Limb (tissue), 2 donors: ENCODE data around the gene MMP25.

Experiments used
- DNase-seq, 2 donors: peaks; one replicate each; pipeline ENCODE4 v3.0.0-alpha.2; 2016; ENCODE audit errors: extremely low spot score in 2 of 2

Gene MMP25, protein sequence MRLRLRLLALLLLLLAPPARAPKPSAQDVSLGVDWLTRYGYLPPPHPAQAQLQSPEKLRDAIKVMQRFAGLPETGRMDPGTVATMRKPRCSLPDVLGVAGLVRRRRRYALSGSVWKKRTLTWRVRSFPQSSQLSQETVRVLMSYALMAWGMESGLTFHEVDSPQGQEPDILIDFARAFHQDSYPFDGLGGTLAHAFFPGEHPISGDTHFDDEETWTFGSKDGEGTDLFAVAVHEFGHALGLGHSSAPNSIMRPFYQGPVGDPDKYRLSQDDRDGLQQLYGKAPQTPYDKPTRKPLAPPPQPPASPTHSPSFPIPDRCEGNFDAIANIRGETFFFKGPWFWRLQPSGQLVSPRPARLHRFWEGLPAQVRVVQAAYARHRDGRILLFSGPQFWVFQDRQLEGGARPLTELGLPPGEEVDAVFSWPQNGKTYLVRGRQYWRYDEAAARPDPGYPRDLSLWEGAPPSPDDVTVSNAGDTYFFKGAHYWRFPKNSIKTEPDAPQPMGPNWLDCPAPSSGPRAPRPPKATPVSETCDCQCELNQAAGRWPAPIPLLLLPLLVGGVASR

GRCh38 chr16:3045758-3046640, at the start of gene MMP25:
Gene MMP25, plus strand, starts transcription at chr16:3046561. Its CDS starts 357 bp downstream, at chr16:3046918.
- DNase-seq: no peak

DNA sequence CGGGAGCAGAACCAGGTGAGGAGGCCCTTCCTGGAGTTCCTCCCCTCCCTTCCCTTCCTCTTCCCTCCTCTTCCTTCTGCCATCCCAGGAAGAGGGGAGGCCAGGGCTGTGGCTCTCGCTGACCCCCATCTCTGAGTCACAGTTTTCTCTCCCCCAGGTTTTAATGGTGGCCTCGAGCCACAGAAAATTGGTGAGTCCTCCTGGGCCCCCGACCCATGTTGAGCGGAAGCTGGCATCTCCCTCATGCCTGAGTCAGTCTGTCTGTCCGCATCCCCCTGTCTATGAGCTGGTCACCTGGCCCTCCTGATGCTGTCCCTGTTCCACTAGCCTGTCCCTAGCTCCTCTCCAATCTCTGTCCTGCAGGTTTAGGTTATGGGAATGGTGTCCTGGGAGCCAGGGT, 46.4 kb upstream of the MMP25 start:
- DNase-seq: no peak

GRCh38 chr16:3000540-3000939, 45.8 kb upstream of the MMP25 start:
- DNase-seq: no peak

GRCh38 chr16:3001316-3001715, 45.0 kb upstream of the MMP25 start:
- DNase-seq: no peak

DNA sequence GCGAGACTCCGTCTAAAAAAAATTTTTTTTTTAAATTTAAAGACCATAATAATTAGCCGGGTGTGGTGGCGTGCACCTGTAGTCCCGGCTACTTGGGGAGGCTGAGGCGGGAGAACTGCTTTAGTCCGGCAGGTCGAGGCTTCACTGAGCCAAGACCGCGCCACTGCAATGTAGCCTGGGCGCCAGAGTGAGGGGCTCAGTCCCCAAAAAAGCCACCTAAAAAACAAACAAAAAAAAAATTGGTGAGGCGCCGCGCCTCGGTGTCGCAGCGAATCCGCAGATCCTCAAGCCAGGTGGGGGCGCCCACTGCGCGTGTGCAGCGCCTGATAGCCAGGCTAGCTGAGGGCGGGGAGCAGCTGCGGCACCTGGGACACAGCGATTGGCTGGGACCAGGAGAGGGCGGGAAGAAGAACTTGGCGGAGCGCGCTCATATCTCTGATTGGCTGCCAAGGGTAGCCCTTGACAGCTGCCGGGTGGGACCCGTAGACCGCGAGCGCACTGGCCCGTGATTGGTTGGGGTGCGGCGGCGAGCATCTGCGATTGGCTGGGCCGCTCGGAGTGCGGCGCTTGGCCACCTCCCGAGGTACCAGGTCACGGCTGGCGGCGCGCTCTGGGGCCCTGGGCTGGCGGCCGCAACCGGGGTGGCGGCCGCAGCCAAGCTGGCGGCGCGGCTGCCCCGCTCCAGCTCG, 42.6 kb upstream of the MMP25 start:
- peak; percentile 95 for DNase-seq

DNA sequence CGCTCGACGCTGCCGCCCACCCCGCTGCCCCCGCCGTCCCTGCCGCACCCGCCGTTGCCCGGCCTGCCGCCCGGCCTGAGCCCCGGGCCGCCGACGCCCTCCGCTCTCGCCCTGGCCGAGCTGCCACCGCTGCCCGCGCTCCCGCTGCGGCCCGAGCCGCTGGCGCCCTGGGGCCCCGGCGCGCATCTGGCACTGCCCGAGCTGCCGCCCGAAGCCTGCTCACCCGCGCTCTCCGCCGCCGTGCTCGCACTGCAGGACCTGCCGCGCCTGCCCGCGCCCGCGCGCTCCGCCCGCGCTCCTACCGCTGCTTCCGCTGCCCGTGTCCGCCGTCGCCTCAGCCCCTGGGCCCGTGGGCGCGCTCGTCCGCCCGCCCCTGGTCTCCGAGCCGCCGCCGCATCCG, 42.0 kb upstream of the MMP25 start:
- DNase-seq: no peak

DNA sequence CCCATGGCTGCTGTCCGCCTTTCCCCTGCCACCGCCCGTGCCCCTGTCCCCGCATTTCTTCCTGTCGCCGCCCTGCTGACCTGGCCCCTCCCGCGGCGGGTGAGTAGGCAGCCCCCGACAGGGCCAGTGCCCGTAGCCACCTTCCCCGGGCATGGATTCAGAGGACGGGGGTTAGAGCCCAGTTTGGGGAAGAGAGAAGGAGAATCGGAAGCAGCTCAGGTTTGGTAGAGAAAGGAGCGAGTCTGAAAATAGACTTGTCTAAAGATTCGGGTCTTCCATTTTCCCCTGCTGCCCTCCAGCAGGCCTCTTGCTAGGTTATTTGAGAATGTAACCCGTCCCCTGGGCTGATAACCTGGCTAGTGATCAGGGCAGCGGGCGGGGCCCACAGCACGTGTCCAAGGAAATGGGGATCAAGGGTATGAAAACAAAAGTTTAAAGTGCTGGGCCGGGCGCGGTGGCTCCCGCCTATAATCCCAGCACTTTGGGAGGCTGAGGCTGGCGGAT, 41.5 kb upstream of the MMP25 start:
- no peak for DNase-seq

- no peak for DNase-seq
Measured at GRCh38 chr16:3007059-3007956, 39.1 kb upstream of the MMP25 start.

DNA sequence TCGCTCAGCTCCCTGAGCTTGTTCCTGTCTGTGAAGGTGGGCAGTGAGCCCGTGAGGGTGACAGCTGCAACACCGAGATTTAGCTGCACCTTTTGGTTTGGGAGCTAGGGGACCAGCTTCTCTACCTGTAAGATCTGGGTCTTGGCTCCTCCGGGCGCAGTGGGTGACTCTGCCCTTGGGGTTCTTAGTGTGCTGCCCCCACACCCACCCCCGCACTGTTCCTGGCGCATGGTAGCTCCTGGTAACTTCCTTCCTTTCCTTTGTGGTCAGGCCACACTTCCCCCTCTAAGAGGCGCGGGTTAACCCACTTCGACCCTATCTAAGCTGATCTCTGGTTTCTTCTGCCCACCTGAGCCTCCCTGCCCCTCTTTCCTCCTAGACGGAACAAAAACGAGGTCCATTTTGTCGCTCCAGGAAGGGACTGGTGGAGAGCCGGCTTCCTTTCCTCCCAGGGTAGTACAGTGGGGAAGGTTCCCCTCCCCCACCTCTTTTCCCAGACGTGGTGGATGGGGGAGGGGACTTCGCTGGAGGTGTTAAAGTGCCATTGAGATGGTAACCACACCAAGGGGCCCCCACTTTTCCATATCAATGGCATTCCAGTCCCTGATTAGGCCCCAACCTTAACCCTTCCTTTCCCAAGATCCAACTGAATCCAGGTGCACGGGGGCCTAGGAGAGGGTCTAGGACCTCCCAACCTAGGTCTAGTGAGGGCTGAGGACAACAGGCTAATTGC, 38.2 kb upstream of the MMP25 start:
- DNase-seq: no peak

- no peak for DNase-seq
Measured at GRCh38 chr16:3008690-3009037, 37.7 kb upstream of the MMP25 start.

DNA sequence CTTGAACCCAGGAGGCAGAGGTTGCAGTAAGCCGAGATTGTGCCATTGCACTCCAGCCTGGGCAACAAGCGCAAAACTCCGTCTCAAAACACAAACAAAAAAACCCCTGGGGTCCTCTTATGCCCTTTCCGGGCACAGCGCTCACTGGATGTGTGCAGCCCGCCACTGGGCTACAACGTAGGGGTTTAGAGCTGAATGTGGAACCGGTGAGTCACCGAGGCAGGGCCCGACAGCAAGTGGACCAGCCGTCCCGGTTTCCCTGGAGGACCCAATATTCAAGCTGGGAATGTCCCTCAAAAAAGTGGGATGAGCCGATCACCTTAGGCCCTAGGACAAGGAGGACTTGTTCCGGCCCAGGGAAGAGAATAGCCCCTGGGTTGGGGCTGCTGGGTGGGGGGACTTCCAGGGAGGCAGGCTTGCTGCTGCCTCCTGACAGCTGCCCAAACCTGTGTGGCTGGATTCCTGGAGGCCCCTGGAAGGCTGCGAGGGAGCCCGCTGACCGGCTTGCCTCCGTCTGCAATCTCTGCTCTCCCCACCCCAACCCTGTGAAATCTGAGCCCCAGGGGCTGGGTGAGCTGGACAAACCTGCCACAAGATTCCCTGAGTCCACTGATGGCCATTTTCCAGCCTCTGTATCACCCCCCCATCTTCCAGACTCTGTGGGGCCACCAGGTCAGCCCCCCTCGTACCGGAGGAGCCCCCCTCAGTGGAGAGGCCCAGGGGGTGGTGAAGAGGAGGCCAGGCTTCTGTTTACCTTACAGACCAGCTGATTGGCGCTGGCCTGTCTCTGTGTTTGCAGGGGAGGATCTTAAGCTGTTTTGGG, 36.6 kb upstream of the MMP25 start:
- no peak for DNase-seq

DNA sequence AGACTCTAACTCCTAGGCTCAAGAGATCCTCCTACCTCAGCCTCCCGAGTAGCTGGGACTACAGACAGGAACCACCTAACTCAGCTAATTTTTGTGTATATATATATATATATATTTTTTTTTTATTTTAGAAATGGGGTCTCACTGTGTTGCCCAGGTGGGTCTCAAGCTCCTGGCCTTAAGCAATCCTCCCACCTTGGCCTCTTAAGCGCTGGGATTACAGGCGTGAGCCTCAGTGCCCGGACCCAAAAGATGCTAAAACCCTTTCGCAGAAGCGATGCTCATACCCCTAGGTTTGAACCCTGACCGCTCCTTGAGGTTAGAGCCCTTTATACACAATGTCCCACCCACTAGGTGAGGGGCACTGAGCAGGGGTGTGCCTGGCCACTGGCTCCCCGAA, 35.9 kb upstream of the MMP25 start:
- DNase-seq: no peak

GRCh38 chr16:3012246-3012645, 34.1 kb upstream of the MMP25 start:
- no peak for DNase-seq

DNA sequence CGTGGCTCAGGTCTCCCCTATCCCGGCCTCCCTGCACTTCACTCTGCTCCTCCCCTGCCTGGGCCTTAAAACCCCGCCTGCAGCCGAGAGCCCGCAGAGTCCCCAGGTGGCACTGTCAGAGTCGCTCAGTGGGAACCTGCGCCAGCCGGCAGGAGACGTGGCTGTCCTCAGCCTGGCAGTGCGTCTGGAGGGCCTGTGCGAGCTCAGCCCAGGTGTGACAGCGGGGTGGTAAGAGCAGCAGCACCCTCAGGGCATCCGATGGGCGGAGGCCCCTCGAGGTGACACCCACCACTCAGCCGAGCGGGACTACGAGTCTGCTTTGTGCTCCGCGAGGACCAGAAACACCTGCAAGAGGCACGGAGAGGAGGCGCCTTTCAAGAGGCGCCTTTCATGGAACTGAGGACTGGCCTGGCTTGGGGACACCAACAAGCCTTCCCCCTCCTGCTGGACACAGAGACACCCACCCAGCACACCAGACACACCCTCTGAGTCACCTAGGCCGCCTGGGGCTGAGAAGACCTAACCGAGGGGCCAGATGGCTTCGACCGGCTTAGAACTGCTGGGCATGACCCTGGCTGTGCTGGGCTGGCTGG, 33.4 kb upstream of the MMP25 start, which contains the start of gene CLDN9:
Gene CLDN9 (plus strand): TSS at position 96 of the 593 bp plus-strand sequence. CDS start 440 bp downstream, at position 536.
- no peak for DNase-seq

DNA sequence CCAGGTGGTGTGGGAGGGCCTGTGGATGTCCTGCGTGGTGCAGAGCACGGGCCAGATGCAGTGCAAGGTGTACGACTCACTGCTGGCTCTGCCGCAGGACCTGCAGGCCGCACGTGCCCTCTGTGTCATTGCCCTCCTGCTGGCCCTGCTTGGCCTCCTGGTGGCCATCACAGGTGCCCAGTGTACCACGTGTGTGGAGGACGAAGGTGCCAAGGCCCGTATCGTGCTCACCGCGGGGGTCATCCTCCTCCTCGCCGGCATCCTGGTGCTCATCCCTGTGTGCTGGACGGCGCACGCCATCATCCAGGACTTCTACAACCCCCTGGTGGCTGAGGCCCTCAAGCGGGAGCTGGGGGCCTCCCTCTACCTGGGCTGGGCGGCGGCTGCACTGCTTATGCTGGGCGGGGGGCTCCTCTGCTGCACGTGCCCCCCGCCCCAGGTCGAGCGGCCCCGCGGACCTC, 32.8 kb upstream of the MMP25 start:
- no peak for DNase-seq

- DNase-seq: no peak
Measured at GRCh38 chr16:3013998-3014690, 32.2 kb upstream of the MMP25 start.

- DNase-seq: no peak
Measured at GRCh38 chr16:3014971-3015370, 31.4 kb upstream of the MMP25 start.
